ENCODE measurements around the gene SNRPB2.

Gene SNRPB2

GRCh38 chr20:16732506-16733152 is 2.8 kb downstream of the SNRPB2 start:
- DNase-seq (ENCODE audit: low read depth in 4 of 4, low spot score in 1 of 4): no peak

DNA sequence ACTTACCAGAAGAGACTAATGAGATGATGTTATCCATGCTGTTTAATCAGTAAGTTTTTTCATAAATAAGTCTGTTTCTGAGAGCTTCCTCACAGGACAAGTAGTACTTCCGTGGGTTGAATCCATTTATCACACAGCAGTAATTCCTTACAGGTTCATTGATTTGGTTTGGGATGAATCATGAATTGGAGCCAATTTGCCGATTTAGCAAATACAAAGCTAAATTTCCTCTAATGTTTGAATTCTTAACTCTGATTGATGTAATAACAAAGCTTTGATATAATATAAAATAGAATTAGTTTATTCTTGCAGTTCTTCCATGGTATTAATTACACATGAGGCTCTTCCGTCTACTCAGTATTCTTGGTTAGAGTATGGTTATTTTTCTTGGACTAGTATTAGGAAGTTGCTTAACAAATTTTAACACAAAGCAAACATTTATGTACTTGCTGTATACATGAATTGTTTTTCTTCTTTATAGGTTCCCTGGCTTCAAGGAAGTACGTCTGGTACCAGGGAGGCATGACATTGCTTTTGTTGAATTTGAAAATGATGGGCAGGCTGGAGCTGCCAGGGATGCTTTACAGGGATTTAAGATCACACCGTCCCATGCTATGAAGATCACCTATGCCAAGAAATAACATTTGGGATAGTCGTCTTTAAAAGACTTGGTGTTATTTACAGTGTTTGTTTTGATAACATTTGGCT is 10.7 kb downstream of the SNRPB2 start:
- no peak for DNase-seq (ENCODE audit: low read depth in 4 of 4, low spot score in 1 of 4)

- DNase-seq (ENCODE audit: low read depth in 4 of 4, low spot score in 1 of 4): no peak
Observed at GRCh38 chr20:16744178-16744807, 14.5 kb downstream of the SNRPB2 start.

GRCh38 chr20:16745204-16745603 is 15.4 kb downstream of the SNRPB2 start:
- no peak for DNase-seq (ENCODE audit: low read depth in 4 of 4, low spot score in 1 of 4)

GRCh38 chr20:16747291-16747811 is 17.5 kb downstream of the SNRPB2 start:
- no peak for DNase-seq (ENCODE audit: low read depth in 4 of 4, low spot score in 1 of 4)

GRCh38 chr20:16748308-16748900 is 18.6 kb downstream of the SNRPB2 start, which contains the start of gene OTOR:
Gene OTOR, plus strand, starts transcription at chr20:16748358. Its CDS starts 44 bp downstream, at chr20:16748402.
- DNase-seq (ENCODE audit: low read depth in 4 of 4, low spot score in 1 of 4): no peak

- no peak for DNase-seq (ENCODE audit: low read depth in 4 of 4, low spot score in 1 of 4)
Observed at GRCh38 chr20:16749573-16749972, 19.7 kb downstream of the SNRPB2 start.

- DNase-seq (ENCODE audit: low read depth in 4 of 4, low spot score in 1 of 4): no peak
Observed at GRCh38 chr20:16752082-16752481, 22.3 kb downstream of the SNRPB2 start.

DNA sequence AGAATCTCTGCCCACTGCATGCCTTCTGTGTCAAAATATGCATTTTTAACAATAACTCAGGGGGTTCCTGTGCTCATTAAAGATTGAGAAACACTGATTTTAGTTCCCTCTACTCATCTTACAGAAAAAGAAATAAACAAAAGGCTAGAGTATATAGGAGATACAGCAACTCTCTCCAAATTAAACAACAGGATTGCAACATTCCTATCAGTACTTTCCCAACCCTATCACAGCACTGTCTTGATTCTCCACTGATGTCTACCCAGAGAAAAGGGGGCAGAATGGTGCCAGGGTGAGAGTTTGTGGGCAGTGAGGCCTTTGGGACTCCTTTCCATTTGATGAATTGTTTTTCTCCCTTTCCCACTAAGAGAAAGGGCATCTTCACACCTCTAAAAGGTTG is 23.1 kb downstream of the SNRPB2 start:
- DNase-seq (ENCODE audit: low read depth in 4 of 4, low spot score in 1 of 4): no peak

GRCh38 chr20:16758454-16759180 is 28.8 kb downstream of the SNRPB2 start:
- no peak for DNase-seq (ENCODE audit: low read depth in 4 of 4, low spot score in 1 of 4)

DNA sequence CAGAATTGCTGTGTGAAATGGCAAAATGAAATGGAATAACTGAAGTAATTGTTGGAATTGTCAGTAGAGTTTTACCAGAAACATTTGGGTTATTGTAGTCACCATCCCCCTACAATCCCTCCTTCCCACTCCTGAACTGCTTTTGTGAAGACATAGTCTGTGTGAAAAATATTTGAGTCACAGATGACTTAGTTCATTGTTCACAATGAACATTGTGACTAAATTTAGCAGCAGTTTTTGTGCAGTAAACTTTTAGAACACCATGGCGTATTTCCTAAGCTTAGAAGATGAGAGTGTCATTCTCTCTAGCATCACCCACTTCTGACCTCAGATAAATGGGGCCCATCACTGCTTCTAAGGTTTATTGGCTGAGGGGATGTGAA is 29.3 kb downstream of the SNRPB2 start:
- DNase-seq (ENCODE audit: low read depth in 4 of 4, low spot score in 1 of 4): no peak

GRCh38 chr20:16760431-16761304 is 30.8 kb downstream of the SNRPB2 start:
- no peak for DNase-seq (ENCODE audit: low read depth in 4 of 4, low spot score in 1 of 4)

DNA sequence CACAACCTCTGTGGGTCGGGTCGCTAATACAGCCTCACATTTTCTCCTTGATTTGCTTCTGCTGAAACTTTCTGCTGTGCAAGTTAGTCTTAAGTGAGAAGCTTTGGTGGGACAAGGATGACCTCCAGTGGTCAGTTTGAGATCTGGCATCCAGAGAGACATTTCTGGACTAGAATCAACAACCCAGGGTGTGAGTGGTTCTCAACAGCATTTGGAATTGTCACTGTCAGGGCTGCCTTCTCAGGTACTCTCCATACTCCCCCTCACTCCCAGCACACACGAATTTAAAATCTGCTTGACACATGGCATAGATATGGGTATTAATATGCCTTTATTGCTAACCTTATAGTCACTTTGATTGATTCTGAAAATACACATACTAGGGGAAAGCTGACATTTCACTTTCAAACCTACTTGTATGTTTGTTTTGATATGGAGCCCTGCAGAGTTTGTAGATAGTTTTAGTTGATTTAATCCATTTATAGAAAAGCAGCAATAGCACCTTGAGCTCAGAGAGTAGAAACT is 31.5 kb downstream of the SNRPB2 start:
- DNase-seq (ENCODE audit: low read depth in 4 of 4, low spot score in 1 of 4): peak in 3 of 4 experiments; percentile 1 to 21 (median 12)

DNA sequence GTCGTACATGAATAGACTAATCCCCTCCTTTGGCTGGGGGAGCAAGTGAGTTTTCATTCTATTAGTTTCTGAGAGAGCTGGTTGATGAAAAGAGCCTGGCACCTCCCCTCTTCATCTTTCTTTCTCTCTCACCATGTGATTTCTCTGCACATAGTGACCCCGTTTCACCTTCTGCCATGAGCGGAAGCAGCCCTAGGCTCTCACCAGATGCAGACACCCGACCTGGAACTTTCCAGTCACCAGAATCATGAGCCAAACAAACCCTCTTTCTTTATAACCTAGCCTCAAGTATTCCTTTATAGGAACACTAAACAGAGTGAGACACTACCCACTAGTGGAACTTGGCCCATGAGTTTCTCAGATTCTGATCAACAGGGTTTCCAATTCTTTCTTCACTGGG is 34.7 kb downstream of the SNRPB2 start:
- DNase-seq (ENCODE audit: low read depth in 4 of 4, low spot score in 1 of 4): no peak

DNA sequence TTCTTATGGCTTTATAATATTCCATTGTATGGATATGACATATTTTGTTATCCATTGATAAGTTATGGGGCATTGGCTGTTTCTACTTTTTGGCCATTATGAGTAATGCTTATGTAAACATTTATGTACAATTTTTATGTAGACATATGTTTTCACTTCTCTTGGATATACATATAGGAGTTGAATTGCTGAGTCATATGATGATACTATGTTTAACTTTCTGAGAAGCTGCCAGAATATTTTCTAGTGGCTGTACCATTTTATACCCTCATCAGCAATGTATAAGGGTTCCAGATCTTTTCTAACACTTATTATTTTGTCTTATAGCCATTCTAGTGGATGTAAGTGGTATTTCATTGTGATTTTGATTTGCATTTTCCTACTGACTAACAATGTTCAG is 41.4 kb downstream of the SNRPB2 start:
- no peak for DNase-seq (ENCODE audit: low read depth in 4 of 4, low spot score in 1 of 4)

- no peak for DNase-seq (ENCODE audit: low read depth in 4 of 4, low spot score in 1 of 4)
Observed at GRCh38 chr20:16775961-16776360, 46.1 kb downstream of the SNRPB2 start.

DNA sequence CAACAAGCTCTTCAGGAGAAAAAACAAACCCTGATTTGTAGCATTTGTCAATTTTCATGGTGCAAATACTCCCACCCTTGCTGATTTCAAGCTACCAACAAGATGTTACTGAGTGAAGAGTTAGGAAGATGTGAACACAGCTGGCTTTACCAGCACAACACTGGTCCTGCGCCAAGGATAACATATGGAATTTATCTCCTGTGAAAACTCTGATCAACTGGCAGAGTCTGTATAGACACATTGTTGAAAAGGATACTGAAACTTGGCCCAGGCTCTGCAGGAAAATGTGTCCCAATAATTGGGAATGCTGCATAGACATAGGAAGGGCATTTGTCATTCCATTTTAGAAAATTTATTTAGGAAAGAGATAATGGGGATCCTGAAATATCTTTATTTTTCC is 47.3 kb downstream of the SNRPB2 start:
- DNase-seq (ENCODE audit: low read depth in 4 of 4, low spot score in 1 of 4): no peak

- DNase-seq (ENCODE audit: low read depth in 4 of 4, low spot score in 1 of 4): no peak
Observed at GRCh38 chr20:16778159-16778558, 48.3 kb downstream of the SNRPB2 start.

DNA sequence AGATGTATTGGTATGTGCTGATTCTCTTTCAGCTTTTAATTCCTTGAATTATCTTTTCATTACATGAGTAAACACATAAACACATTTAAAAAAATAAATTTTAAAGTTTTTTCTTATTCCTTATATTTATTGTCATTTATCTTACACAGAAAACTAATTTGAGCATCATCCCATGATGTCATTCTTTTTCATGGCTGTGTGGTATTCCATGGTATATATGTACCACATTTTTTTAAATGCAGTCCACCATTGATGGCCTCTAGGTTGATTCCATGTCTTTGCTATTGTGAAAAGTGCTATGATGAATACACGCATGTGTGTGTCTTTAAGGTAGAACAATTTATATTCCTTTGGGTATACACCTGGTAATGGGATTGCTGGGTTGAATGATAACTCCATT is 51.7 kb downstream of the SNRPB2 start:
- DNase-seq (ENCODE audit: low read depth in 4 of 4, low spot score in 1 of 4): no peak

DNA sequence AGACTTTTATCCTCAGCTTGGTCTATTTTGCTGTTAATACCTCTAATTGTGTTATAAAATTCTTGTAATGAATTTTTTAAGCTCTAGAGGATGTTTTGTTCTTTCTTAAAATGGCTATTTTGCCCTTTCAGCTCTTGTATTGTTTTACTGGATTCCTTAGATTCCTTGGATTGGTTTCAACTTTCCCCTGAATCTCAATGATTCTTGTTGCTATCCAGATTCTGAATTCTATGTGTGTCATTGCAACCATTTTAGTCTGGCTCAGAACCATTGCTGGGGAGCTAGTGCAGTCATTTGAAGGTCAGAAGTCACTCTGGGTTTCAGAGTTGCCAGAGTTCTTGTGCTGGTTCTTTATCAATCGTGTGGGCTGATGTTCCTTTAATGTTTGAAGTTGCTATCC is 55.4 kb downstream of the SNRPB2 start:
- DNase-seq (ENCODE audit: low read depth in 4 of 4, low spot score in 1 of 4): no peak
